ENCODE data around the gene ARMH3.

Gene ARMH3

DNA sequence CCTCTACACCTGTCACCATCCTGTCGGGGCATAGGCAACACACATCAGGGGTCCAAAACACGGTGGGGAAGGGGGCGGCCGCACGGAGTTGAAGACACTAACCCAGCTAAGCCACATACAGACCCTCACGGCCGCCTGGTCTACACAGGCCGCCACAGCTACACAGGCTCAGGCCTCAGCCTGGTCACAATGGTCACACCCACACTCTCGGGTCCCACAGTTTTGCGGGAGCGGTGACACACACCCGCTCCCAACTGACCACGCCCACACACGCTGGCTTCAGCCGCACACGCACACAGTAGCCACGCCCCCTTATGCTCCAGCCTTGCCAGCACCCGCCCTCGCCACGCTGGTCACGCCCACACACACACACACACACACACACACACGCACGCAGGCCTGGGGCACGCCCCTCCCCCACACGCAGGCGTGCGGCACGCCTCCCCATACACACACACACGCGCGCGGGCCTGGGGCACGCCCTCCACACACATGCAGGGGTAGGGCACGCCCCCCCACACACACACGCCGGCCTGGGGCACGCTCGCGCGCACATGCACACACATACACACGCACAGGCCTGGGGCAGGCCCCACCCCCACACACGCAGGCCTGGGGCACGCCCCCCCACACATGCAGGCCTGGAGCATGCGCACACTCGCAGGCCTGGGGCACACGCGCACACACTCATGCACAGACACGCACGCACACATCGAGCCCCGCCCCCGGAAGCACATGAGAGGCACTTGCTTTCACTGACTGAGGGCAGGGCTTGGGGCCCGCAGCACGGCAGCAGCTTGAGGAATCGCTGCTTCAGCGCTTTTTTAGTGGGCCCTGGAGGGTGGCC lies 225.4 kb downstream of the ARMH3 start:
- DNase-seq (ENCODE audit: low read depth, low spot score) = peak; percentile 92

DNA sequence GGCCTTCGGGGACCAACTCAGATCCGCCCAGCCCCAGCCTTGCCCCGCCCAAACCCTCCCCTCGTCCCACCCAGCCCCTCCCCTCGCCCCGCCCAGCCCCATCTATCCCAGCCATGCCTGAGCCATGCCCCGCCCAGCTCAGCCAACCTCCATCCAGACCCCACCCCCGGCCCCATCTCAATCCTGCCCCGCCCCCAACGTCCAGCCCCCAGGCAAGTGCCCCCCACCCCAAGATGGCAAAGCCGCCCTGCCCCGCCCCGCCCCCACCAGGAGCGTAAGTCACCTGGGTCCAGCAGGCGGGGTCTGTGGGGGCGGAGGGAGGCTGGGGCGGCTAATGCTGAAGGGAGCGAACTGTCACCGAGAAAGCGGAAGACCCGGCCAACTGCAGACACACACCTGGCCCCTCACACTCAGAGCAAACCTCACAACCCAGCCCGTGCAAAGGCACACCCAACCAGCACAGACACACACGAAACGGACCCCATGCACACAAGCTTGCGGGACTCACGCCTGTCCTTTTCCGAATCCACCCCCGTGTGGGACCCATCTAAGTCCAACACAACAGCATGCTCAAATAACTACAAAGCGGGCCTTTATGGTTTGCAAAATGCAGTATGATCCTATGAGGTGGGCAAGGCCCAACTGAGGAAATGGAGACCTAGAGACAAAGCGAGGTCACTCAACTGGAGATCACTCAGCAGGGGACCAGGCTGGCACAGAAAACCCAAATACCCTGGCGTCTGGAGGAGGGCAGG lies 226.2 kb downstream of the ARMH3 start:
- peak; percentile 46 for DNase-seq (ENCODE audit: low read depth, low spot score)

DNA sequence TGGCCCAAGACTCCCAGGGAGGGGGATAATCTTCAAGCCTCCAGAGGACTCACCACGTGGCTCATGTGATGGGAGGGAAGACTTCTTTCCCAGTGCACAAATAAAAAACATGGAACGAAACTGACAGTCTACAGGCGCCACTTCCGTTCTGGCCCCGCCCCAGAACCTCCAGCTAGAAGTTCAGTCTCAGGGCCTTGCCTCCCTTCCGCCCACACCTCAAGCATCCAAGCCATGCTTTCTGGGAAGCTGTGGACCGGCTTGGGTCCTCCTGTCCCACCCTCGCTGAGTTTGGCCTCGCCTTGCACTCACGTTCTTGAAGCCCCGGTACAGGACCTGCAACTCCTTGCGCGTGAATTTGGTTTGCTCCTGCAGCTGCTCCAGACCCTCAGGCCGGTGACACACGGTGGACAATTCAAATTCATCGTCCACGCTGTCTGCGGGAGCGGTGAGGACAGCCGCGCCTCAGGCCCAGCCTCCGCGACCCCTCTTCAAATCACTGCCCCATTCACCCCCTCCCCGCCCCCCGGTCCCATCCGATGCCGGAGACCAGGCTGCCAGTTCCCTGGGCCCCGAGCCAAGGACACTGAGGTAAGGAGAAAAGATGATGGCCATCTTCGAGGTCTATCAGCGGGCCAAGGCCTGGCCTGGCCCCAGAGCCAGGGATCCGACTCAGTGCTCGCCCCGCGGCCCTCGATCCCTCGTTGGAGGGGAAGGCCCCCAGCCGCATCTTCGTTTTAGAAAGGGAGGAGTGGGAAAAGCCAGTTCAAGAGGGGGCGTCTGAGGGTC lies 227.0 kb downstream of the ARMH3 start:
- no peak for DNase-seq (ENCODE audit: low read depth, low spot score)

GRCh38 chr10:101827919-101828600 lies 227.9 kb downstream of the ARMH3 start:
- no peak for DNase-seq (ENCODE audit: low read depth, low spot score)

DNA sequence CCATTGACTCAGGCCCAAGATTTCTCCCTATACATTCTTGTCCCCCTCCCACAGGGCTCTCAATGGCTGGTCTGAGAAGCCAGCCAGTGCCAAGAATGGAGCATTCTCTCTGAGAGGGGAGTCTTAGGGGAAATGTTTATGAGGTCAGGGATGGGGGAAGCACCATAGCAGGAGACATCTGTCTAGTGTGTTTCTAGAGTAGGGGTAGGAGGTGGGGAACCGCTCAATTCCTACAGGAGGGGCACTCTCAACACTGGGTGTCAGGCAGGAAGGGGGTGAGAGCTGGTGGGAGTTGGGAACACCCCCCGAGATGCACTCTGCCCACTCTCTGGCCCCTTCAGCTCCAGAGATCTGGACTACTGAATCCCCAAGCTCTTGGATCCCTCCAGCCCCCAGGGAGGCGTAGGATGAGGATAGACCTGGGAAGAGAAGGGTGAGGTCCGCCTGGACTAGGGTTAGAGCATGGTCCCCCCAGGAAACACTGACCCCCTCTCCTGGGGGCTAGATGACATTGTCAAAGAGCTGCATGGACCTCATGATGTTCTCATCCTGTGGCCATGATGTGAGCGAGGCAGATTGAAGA lies 229.0 kb downstream of the ARMH3 start:
- DNase-seq (ENCODE audit: low read depth, low spot score) = no peak

GRCh38 chr10:101824736-101825135 lies 231.2 kb downstream of the ARMH3 start:
- no peak for DNase-seq (ENCODE audit: low read depth, low spot score)

DNA sequence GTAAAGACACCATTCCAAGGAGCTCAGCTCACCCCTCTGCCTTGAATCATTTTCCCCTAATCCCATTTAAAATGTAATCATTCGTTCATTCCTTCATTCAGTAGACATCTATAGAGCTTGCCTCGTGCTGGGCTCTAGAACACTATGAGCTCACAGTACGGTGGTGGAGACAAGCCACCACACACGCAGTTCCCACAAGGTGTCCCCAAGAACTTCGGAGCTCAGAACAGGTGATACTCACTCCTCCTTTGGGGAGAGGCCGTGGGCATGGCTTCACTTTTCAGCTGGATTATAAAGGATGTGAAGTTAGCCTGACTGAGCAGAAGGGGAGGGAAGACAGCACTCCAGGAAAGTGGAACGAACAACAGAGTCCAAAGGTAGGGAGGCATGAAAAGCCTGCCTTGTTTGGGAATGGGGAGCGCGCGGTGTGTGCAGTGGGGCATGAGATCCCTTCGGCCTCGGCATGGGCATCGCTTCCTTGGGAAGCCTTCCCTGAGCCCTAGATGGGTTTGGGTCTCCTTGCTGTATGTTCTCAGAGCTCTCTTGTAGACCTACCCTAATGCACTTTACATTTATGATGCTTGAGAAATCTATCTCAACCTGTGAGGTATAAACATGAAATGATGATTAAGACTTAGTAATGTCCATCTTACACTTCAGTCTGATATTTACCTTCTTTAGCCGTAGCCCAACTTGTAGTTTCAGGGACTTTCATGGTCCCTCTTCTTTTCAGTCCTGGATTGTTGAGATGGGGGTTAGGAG lies 236.9 kb downstream of the ARMH3 start:
- DNase-seq (ENCODE audit: low read depth, low spot score) = no peak

GRCh38 chr10:101818119-101818871 lies 237.7 kb downstream of the ARMH3 start, which contains the start of gene OGA:
Gene OGA (minus strand): TSS chr10:101818444. CDS start chr10:101818022, 422 bp downstream.
- peak; percentile 100 for DNase-seq (ENCODE audit: low read depth, low spot score)

DNA sequence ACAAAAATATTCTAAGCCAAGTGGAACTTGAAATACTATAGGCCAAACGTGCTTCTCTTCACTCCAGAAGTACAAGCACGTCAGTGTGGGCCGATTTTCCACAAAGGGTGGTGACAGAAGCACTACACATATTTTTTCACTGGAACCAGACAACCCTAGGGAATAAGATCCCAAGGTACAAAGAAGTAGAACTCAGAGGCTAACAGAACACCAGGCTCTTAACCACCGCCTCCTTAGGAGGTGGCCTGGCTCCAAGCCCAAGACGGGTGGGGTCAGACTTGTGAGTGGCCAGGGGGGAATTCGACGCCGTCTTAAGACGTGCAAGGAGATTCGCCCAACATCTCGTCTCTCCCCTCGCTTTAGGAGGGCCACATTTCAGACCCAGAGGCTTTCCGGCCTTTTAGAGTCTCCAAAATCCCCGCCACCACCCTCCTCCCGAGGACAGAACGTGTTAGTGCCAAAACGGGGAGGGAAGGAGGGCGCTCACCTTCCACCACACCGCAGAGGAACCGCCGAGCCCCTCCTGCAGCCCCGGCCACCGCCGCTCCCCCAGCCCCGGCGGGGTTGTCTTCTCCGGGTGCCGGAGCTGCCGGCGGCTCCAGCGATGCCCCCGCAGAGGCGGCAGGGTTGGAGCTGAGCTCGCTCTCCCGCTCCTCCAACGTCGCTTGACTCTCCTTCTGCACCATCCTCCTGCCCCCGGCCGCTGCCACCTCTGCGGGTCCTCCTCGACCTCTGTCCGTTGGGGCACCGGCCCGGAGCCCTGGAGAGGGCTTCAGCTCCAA lies 238.4 kb downstream of the ARMH3 start:
- peak; percentile 96 for DNase-seq (ENCODE audit: low read depth, low spot score)

GRCh38 chr10:101816913-101817336 lies 239.0 kb downstream of the ARMH3 start:
- no peak for DNase-seq (ENCODE audit: low read depth, low spot score)

GRCh38 chr10:101816376-101816775 lies 239.6 kb downstream of the ARMH3 start:
- DNase-seq (ENCODE audit: low read depth, low spot score) = peak; percentile 16

- DNase-seq (ENCODE audit: low read depth, low spot score) = peak; percentile 68
Observed at GRCh38 chr10:101814466-101815071, 241.4 kb downstream of the ARMH3 start.

- no peak for DNase-seq (ENCODE audit: low read depth, low spot score)
Observed at GRCh38 chr10:101812606-101813005, 243.4 kb downstream of the ARMH3 start.

- no peak for DNase-seq (ENCODE audit: low read depth, low spot score)
Observed at GRCh38 chr10:101807158-101807557, 248.8 kb downstream of the ARMH3 start.

GRCh38 chr10:101803511-101803910 lies 252.5 kb downstream of the ARMH3 start:
- no peak for DNase-seq (ENCODE audit: low read depth, low spot score)

DNA sequence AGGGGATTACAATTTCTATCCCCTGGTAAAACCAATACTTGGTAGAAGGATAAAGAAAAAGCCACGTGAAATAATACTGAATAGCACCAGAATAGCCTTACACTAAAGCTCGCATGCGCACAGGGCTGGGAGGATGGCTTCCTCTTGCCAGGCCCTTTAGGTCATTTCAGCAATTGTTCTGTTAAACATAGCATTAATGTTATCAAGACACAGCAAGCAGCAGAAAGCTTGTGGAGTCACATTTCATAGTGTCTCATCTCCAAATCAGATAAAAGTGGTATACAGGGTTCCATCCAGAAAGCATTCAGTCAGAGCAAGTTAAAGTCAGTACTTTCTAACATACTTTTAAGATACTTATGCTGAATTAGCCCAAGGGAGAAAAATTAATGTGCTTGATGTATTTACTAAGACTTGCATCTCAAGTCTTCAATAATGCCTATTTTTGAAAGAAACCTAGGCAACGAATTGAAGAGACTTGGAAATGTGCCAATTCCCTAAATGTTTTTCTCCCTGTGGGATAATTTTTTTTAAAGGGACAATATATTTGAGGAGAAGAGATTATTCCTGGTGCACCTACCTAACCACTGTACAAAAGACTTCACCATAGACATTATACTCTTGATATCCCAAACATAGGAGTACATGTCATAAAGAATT lies 258.4 kb downstream of the ARMH3 start:
- no peak for DNase-seq (ENCODE audit: low read depth, low spot score)
